ENCODE measurements around the gene PEX5L. TPM values are rescaled to one million over a fixed set of nuclear protein-coding genes. Genes with fewer than 3 reads are reported as not detected.

Gene PEX5L
- total and polyA plus RNA-seq, 10 of the 15 experiments (the other 5 are each of a cell fraction or from before 2014, with no cell fraction given): 0.11 to 17.0 (median 0.50) TPM

- Histone ChIP-seq H3K27me3 (replicated peaks in 1 of 2; ENCODE audit: control insufficient read depth in 2 of 2, insufficient read depth in 2 of 2, low read length in 1 of 2) (no peaks in the 10 kb centered on the region), H3K36me3 (ENCODE audit: control insufficient read depth in 2 of 2, insufficient read depth in 2 of 2, low read length in 1 of 2) (peaks cover 5 to 13% of the 10 kb centered on the region in 2 experiments), H3K79me2 (ENCODE audit: control insufficient read depth, insufficient read depth, low read length) (no peaks in the 10 kb centered on the region), H3K9ac (ENCODE audit: control insufficient read depth, insufficient read depth, low read length) (no peak overlapping the region), H3K4me2 (ENCODE audit: control insufficient read depth, insufficient read depth) (no peak overlapping the region), H3K9me3 (replicated peaks; ENCODE audit: control insufficient read depth, insufficient read depth, low read length) (no peaks in the 10 kb centered on the region), H3K4me3 (no peak overlapping the region), H3K4me1 (ENCODE audit: control insufficient read depth, insufficient read depth, low read length) (no peaks in the 10 kb centered on the region), H3K27ac (ENCODE audit: control insufficient read depth, insufficient read depth) (no peak overlapping the region), H2AFZ (ENCODE audit: control insufficient read depth, low read depth, low read length) (no peak overlapping the region), H4K20me1 (ENCODE audit: control insufficient read depth, insufficient read depth) (no peaks in the 10 kb centered on the region)
- CTCF ChIA-PET: interaction anchor here (0.6 kb wide), 2 partner anchors 59 to 905 kb away, joined by 3 read pairs; no protein-coding TSS in a partner anchor
- DNase-seq (ENCODE audit: low read depth, low spot score) (no peak), ATAC-seq (no peak), FAIRE-seq (no peak)
- intact Hi-C loops (cut with micrococcal nuclease; ENCODE audit: unreplicated experiment) (no loop called here), in situ Hi-C loops (cut with MboI) (no loop called here)
- no TSS peak for BruUV-seq (replicated peaks)
- POLR2A ChIA-PET: interaction anchor here (0.7 kb wide), 1 partner anchor 1129 kb away, joined by 3 read pairs; no protein-coding TSS in a partner anchor
- SMC1A ChIA-PET (ENCODE audit: uncharacterized antibody, unreplicated experiment): interaction anchor here (1.0 to 1.3 kb wide), 2 partner anchors 8 to 16 kb away, joined by 3 read pairs; no protein-coding TSS in a partner anchor
- no peak for TF ChIP-seq NKRF (conservative IDR thresholded peaks at IDR 0.05)
- RAD21 ChIA-PET (ENCODE audit: unreplicated experiment): no interaction called here
- 99% methylated on average over 4 of the region's 4 CpGs for WGBS (ENCODE audit: insufficient coverage, insufficient replicate concordance, low lambda C conversion rate, missing lambda C conversion rate)
Observed at GRCh38 chr3:179766416-179767133, 270.2 kb downstream of the PEX5L start.

- H3K4me3 ChIP-seq: no peak overlapping the region
- 57% methylated on average over 2 of the region's 2 CpGs for whole genome bisulfite sequencing (ENCODE audit: insufficient coverage, insufficient replicate concordance, low lambda C conversion rate, missing lambda C conversion rate)
- SMC1A ChIA-PET (ENCODE audit: uncharacterized antibody, unreplicated experiment): interaction anchor here (1.3 kb wide), 1 partner anchor 15 kb away, joined by 3 read pairs; no protein-coding TSS in a partner anchor
- H3K27me3 ChIP-seq (replicated peaks in 1 of 2; ENCODE audit: control insufficient read depth in 2 of 2, insufficient read depth in 2 of 2, low read length in 1 of 2): no peaks in the 10 kb centered on the region
- DNase-seq (ENCODE audit: low read depth, low spot score) (no peak), ATAC-seq (no peak), FAIRE-seq (no peak)
- H3K9ac ChIP-seq (ENCODE audit: control insufficient read depth, insufficient read depth, low read length): no peak overlapping the region
- no peaks in the 10 kb centered on the region for H3K4me1 ChIP-seq (ENCODE audit: control insufficient read depth, insufficient read depth, low read length)
- in situ Hi-C loops (cut with MboI): no loop called here
- RAD21 ChIA-PET (ENCODE audit: unreplicated experiment): no interaction called here
- POLR2A ChIA-PET: no interaction called here
- H3K27ac ChIP-seq (ENCODE audit: control insufficient read depth, insufficient read depth): no peak overlapping the region
- intact Hi-C loops (cut with micrococcal nuclease; ENCODE audit: unreplicated experiment): no loop called here
- no peak overlapping the region for H3K4me2 ChIP-seq (ENCODE audit: control insufficient read depth, insufficient read depth)
- H3K79me2 ChIP-seq (ENCODE audit: control insufficient read depth, insufficient read depth, low read length): no peaks in the 10 kb centered on the region
- no peak overlapping the region for H2AFZ ChIP-seq (ENCODE audit: control insufficient read depth, low read depth, low read length)
- H3K9me3 ChIP-seq (replicated peaks; ENCODE audit: control insufficient read depth, insufficient read depth, low read length): no peaks in the 10 kb centered on the region
- BruUV-seq (replicated peaks): no TSS peak
- no peaks in the 10 kb centered on the region for H4K20me1 ChIP-seq (ENCODE audit: control insufficient read depth, insufficient read depth)
- CTCF ChIA-PET: interaction anchor here (1.5 kb wide), 1 partner anchor 14 kb away, joined by 3 read pairs; no protein-coding TSS in a partner anchor
- peaks cover 5 to 13% of the 10 kb centered on the region in 2 experiments for H3K36me3 ChIP-seq (ENCODE audit: control insufficient read depth in 2 of 2, insufficient read depth in 2 of 2, low read length in 1 of 2)
- no peak for TF ChIP-seq SMAD5 (IDR thresholded peaks at IDR 0.05; ENCODE audit: low read depth)
- TF ChIP-seq SUPT20H (IDR thresholded peaks at IDR 0.05; ENCODE audit: borderline replicate concordance, control insufficient read depth, low read depth, low read length): no peak
- no peak for TF ChIP-seq MAX (IDR thresholded peaks at IDR 0.05; ENCODE audit: low read depth, low read length)
- TF ChIP-seq, protein P1, sequence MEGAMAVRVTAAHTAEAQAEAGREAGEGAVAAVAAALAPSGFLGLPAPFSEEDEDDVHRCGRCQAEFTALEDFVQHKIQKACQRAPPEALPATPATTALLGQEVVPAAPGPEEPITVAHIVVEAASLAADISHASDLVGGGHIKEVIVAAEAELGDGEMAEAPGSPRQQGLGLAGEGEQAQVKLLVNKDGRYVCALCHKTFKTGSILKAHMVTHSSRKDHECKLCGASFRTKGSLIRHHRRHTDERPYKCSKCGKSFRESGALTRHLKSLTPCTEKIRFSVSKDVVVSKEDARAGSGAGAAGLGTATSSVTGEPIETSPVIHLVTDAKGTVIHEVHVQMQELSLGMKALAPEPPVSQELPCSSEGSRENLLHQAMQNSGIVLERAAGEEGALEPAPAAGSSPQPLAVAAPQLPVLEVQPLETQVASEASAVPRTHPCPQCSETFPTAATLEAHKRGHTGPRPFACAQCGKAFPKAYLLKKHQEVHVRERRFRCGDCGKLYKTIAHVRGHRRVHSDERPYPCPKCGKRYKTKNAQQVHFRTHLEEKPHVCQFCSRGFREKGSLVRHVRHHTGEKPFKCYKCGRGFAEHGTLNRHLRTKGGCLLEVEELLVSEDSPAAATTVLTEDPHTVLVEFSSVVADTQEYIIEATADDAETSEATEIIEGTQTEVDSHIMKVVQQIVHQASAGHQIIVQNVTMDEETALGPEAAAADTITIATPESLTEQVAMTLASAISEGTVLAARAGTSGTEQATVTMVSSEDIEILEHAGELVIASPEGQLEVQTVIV (IDR thresholded peaks at IDR 0.05; ENCODE audit: borderline replicate concordance, partially characterized antibody): no peak
- no peak for TF ChIP-seq KAT2A (conservative IDR thresholded peaks at IDR 0.05; ENCODE audit: control insufficient read depth, low read depth, low read length)
- TF ChIP-seq SMAD1 (IDR thresholded peaks at IDR 0.05; ENCODE audit: low read depth, partially characterized antibody): no peak
- TF ChIP-seq ATF2 (IDR thresholded peaks at IDR 0.05; ENCODE audit: low read length): no peak
- no peak for TF ChIP-seq CBX5 (IDR thresholded peaks at IDR 0.05; ENCODE audit: low read depth)
Observed at GRCh38 chr3:179765396-179765795, 271.3 kb downstream of the PEX5L start.
